Measurements from ENCODE around the gene MX1.
A peak's percentile ranks its signal among the peaks of the same experiment; 100 is the strongest.

MX1 gene

DNA sequence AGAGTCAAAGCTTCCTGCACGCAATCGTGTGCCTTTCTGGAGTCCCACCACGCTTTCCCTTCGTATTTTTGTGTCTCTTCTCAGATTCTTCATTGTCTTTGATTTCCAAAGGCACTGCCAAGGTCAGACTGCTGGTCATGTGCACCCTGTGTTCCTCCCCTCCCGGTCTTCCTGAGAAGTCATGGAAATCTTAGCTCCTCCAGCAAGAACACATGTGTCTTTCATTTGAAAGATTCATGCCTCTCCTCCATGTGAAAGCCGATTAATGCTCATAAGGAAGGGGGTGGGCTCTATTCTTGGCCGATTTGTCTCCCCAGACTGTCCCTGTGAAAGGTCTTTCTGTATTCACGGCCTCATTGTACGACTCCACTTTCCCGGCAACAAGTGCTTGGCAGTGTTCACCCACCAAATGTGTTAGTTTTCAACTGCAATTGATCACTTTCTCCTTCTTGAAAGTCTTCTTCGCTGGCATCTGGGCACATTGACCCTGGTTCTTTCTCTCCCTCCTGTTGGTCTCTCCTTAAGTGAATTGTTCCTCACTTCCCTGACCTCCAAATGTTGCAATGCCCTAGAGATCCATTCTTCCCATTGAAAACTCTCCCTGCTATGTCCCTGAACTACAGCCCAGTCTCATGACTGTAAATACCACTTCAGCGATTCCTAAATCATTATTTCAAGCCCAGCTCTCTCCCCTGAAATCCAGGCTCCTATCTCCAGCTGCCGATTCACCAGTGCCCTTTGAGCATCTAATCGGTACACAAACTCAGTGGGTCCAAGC, 38.8 kb upstream of the MX1 start:
- Mint-ChIP-seq H3K4me3 (no peak overlapping the region), H3K27ac (no peak overlapping the region), H3K36me3 (ENCODE audit: low read depth) (no peaks in the 10 kb centered on the region), H3K27me3 (ENCODE audit: low read depth, poor library complexity) (peaks cover 6% of the 10 kb centered on the region), H3K9me3 (peaks cover 30% of the 10 kb centered on the region), H3K4me1 (peaks cover 14% of the 10 kb centered on the region)
- TF ChIP-seq CTCF (IDR thresholded peaks at IDR 0.05), result no peak
- no peak for DNase-seq

DNA sequence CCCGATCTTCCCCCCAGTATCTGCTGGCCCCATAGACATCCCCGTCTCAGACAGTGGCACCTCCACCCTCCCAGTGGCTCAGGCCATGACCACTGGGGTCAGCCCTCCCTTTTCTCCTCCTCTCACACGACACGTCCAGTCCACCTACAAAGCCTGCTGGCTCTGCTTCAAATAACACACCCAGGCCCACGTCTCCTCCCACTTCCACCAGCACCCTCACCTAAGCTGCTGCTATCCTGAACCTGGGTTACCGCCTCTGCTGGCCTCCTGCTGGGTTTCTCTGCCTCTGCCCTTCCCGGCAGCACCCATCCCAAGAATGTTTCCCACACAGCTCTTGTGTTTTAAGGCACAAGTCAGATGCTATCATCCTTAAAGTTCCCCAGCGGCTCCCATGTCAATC, 38.2 kb upstream of the MX1 start:
- Mint-ChIP-seq H3K27me3 (ENCODE audit: low read depth, poor library complexity) (peaks cover 6% of the 10 kb centered on the region), H3K27ac (no peak overlapping the region), H3K4me3 (no peak overlapping the region), H3K36me3 (ENCODE audit: low read depth) (no peaks in the 10 kb centered on the region), H3K9me3 (peaks cover 27% of the 10 kb centered on the region), H3K4me1 (peaks cover 14% of the 10 kb centered on the region)
- DNase-seq, result no peak
- TF ChIP-seq CTCF (IDR thresholded peaks at IDR 0.05), result no peak

DNA sequence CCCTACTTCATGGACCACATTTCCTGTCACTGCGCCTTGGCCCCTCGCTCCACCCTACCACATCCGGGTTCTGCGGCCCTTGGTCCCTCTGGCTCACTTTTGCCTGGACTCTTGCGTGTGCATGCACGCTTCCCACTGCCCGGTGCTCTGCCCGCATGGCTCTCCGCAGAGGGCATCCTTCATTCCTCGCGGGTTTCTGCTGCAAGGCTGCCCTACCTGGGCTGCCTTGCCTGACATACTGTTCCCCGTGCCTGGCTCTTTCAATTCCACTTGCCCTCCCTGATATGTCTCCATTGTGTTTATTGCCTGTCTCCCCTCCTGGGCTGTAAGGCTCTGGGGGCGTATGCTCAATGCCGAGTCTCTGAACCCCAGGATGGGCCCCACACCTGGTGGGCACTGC, 37.8 kb upstream of the MX1 start:
- no peak overlapping the region for H3K27ac Mint-ChIP-seq
- TF ChIP-seq CTCF (IDR thresholded peaks at IDR 0.05), result no peak
- H3K27me3 Mint-ChIP-seq (ENCODE audit: low read depth, poor library complexity), result peaks cover 6% of the 10 kb centered on the region
- H3K36me3 Mint-ChIP-seq (ENCODE audit: low read depth), result no peaks in the 10 kb centered on the region
- peaks cover 14% of the 10 kb centered on the region for H3K4me1 Mint-ChIP-seq
- H3K9me3 Mint-ChIP-seq, result peaks cover 26% of the 10 kb centered on the region
- H3K4me3 Mint-ChIP-seq, result no peak overlapping the region
- DNase-seq, result no peak

- H3K27me3 Mint-ChIP-seq (ENCODE audit: low read depth, poor library complexity), result peaks cover 12% of the 10 kb centered on the region
- H3K27ac Mint-ChIP-seq, result no peak overlapping the region
- H3K9me3 Mint-ChIP-seq, result peaks cover 18% of the 10 kb centered on the region
- TF ChIP-seq CTCF (IDR thresholded peaks at IDR 0.05), result no peak
- no peaks in the 10 kb centered on the region for H3K36me3 Mint-ChIP-seq (ENCODE audit: low read depth)
- peaks cover 14% of the 10 kb centered on the region for H3K4me1 Mint-ChIP-seq
- H3K4me3 Mint-ChIP-seq, result no peak overlapping the region
- no peak for DNase-seq
Measured at GRCh38 chr21:41390043-41390639, 35.9 kb upstream of the MX1 start.

DNA sequence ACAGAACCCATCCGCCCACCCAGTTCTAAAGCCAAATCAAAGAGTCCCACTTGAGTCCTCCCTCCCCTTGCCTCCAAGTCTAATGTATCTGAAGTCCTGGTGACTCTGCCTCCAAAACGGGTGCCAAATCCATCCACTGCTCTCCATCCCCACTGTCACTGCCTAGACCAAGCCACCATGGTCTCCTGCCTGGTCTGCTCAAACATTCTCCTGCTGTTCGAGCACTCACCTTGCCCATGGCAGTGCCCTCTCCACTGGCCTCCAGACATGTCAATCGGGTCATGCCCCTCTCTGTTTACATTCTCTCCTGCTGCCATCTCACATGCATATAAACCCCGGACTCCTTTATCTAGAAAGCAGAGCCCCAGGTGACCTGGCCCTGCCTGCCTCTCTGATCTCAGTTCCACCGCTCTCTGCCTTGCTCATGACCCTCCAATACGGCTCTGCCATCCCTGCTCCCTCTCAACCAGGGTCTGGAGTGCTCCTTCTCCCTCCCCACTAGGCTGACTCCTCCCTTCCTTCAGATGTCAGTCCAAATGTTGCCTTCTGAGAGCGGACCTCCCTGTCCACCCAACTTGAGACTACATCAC, 32.1 kb upstream of the MX1 start:
- TF ChIP-seq CTCF (IDR thresholded peaks at IDR 0.05), result no peak
- peaks cover 16% of the 10 kb centered on the region for H3K27me3 Mint-ChIP-seq (ENCODE audit: low read depth, poor library complexity)

More for the DNA sequence above, 32.1 kb upstream of the MX1 start:
- Mint-ChIP-seq H3K4me3 (no peak overlapping the region), H3K4me1 (peaks cover 16% of the 10 kb centered on the region), H3K9me3 (peaks cover 7% of the 10 kb centered on the region), H3K27ac (peak overlapping the region; percentile 38), H3K36me3 (ENCODE audit: low read depth) (no peaks in the 10 kb centered on the region)
- no peak for DNase-seq

Measured in nephron progenitor cell (in vitro differentiated cells).